ENCODE measurements around the gene PARP6. TPM values are rescaled to one million over a fixed set of nuclear protein-coding genes. Genes with fewer than 3 reads are reported as not detected.

The PARP6 gene
- total RNA-seq, 1 donor from 2014 or later, result 93.9 TPM

- no peaks in the 10 kb centered on the region for H3K9me3 Mint-ChIP-seq (ENCODE audit: unreplicated experiment)
- peaks cover 63% of the 10 kb centered on the region for H3K36me3 Mint-ChIP-seq (ENCODE audit: unreplicated experiment)
- peak overlapping the region; percentile 29 for H3K27ac Mint-ChIP-seq (ENCODE audit: unreplicated experiment)
- H3K4me3 Mint-ChIP-seq (ENCODE audit: unreplicated experiment), result no peak overlapping the region
- no peaks in the 10 kb centered on the region for H3K27me3 Mint-ChIP-seq (ENCODE audit: unreplicated experiment)
- DNase-seq (ENCODE audit: extremely low spot score, unreplicated experiment), result no peak
- no peak for TF ChIP-seq CTCF (IDR thresholded peaks at IDR 0.05)
- H3K4me1 Mint-ChIP-seq (ENCODE audit: unreplicated experiment), result peaks cover 4% of the 10 kb centered on the region
Observed at GRCh38 chr15:72202801-72203506, 69.4 kb downstream of the PARP6 start.

- Mint-ChIP-seq H3K4me1 (ENCODE audit: unreplicated experiment) (peaks cover 6% of the 10 kb centered on the region), H3K27ac (ENCODE audit: unreplicated experiment) (no peak overlapping the region), H3K36me3 (ENCODE audit: unreplicated experiment) (peaks cover 61% of the 10 kb centered on the region)
Observed at GRCh38 chr15:72202302-72202701, 70.1 kb downstream of the PARP6 start.

GRCh38 chr15:72201391-72201921 lies 70.9 kb downstream of the PARP6 start:
- no peaks in the 10 kb centered on the region for H3K9me3 Mint-ChIP-seq (ENCODE audit: unreplicated experiment)
- no peak for TF ChIP-seq CTCF (IDR thresholded peaks at IDR 0.05)
- no peak overlapping the region for H3K4me3 Mint-ChIP-seq (ENCODE audit: unreplicated experiment)
- no peaks in the 10 kb centered on the region for H3K27me3 Mint-ChIP-seq (ENCODE audit: unreplicated experiment)
- peaks cover 54% of the 10 kb centered on the region for H3K36me3 Mint-ChIP-seq (ENCODE audit: unreplicated experiment)
- DNase-seq (ENCODE audit: extremely low spot score, unreplicated experiment), result no peak
- no peak overlapping the region for H3K27ac Mint-ChIP-seq (ENCODE audit: unreplicated experiment)
- H3K4me1 Mint-ChIP-seq (ENCODE audit: unreplicated experiment), result peaks cover 8% of the 10 kb centered on the region

More at GRCh38 chr15:72202302-72202701, 70.1 kb downstream of the PARP6 start:
- H3K4me3 Mint-ChIP-seq (ENCODE audit: unreplicated experiment), result no peak overlapping the region
- no peaks in the 10 kb centered on the region for H3K9me3 Mint-ChIP-seq (ENCODE audit: unreplicated experiment)
- no peak for TF ChIP-seq CTCF (IDR thresholded peaks at IDR 0.05)
- H3K27me3 Mint-ChIP-seq (ENCODE audit: unreplicated experiment), result no peaks in the 10 kb centered on the region
- DNase-seq (ENCODE audit: extremely low spot score, unreplicated experiment), result no peak

GRCh38 chr15:72200395-72201237 lies 71.7 kb downstream of the PARP6 start:
- Mint-ChIP-seq H3K36me3 (ENCODE audit: unreplicated experiment) (peaks cover 48% of the 10 kb centered on the region), H3K27me3 (ENCODE audit: unreplicated experiment) (no peaks in the 10 kb centered on the region), H3K4me1 (ENCODE audit: unreplicated experiment) (peaks cover 8% of the 10 kb centered on the region), H3K27ac (ENCODE audit: unreplicated experiment) (no peak overlapping the region), H3K4me3 (ENCODE audit: unreplicated experiment) (no peak overlapping the region), H3K9me3 (ENCODE audit: unreplicated experiment) (no peaks in the 10 kb centered on the region)
- TF ChIP-seq CTCF (IDR thresholded peaks at IDR 0.05), result no peak
- no peak for DNase-seq (ENCODE audit: extremely low spot score, unreplicated experiment)

- H3K27me3 Mint-ChIP-seq (ENCODE audit: unreplicated experiment), result no peaks in the 10 kb centered on the region
- peaks cover 8% of the 10 kb centered on the region for H3K4me1 Mint-ChIP-seq (ENCODE audit: unreplicated experiment)
- H3K9me3 Mint-ChIP-seq (ENCODE audit: unreplicated experiment), result no peaks in the 10 kb centered on the region
- H3K4me3 Mint-ChIP-seq (ENCODE audit: unreplicated experiment), result no peak overlapping the region
- DNase-seq (ENCODE audit: extremely low spot score, unreplicated experiment), result no peak
- peak; percentile 95 for TF ChIP-seq CTCF (IDR thresholded peaks at IDR 0.05)
- H3K27ac Mint-ChIP-seq (ENCODE audit: unreplicated experiment), result no peak overlapping the region
- peaks cover 44% of the 10 kb centered on the region for H3K36me3 Mint-ChIP-seq (ENCODE audit: unreplicated experiment)
Observed at GRCh38 chr15:72199721-72200212, 72.6 kb downstream of the PARP6 start.

Measured in osteocyte (in vitro differentiated cells).